Measurements from ENCODE around the gene RSF1. TPM values are rescaled to one million over a fixed set of nuclear protein-coding genes. Genes with fewer than 3 reads are reported as not detected.

Gene RSF1
- total and polyA plus RNA-seq, 2 experiments from 2014 or later, result 51.2 to 188 TPM

- peaks cover 66% of the 10 kb centered on the region for H3K4me1 Mint-ChIP-seq
- H3K4me1 ChIP-seq (ENCODE audit: insufficient read depth), result peaks cover 59% of the 10 kb centered on the region
- no peaks in the 10 kb centered on the region for H3K9me3 Mint-ChIP-seq
- H3K4me3 Mint-ChIP-seq, result no peak overlapping the region
- H3K9me2 ChIP-seq (ENCODE audit: insufficient read depth), result 0 out of 2 replicates have a peak, but pooled peaks cover 4% of the 10 kb centered on the region
- H4K20me1 ChIP-seq (replicated peaks; ENCODE audit: insufficient read depth), result no peaks in the 10 kb centered on the region
- peaks cover 19% of the 10 kb centered on the region for H3K36me3 Mint-ChIP-seq (ENCODE audit: low read depth)
- TF ChIP-seq EZH2phosphoT487 (IDR thresholded peaks at IDR 0.05; ENCODE audit: unreplicated experiment) (no peak), ZNF462 (CRISPR knock-in tag; IDR thresholded peaks at IDR 0.05) (no peak), STAT1 (IDR thresholded peaks at IDR 0.05; ENCODE audit: unreplicated experiment) (no peak), CTCF (conservative IDR thresholded peaks at IDR 0.05; ENCODE audit: low read depth in 2 of 2) (no peak), JUNB (IDR thresholded peaks at IDR 0.05; ENCODE audit: unreplicated experiment) (no peak), CREB1 (CRISPR knock-in tag; IDR thresholded peaks at IDR 0.05; ENCODE audit: low read depth) (no peak), ZNF331 (CRISPR knock-in tag; IDR thresholded peaks at IDR 0.05; ENCODE audit: low read depth) (no peak), ZNF114 (CRISPR knock-in tag; IDR thresholded peaks at IDR 0.05) (no peak), EZH2 (IDR thresholded peaks at IDR 0.05; ENCODE audit: low read depth, unreplicated experiment) (no peak)
- H3K36me3 ChIP-seq (ENCODE audit: insufficient read depth), result no peaks in the 10 kb centered on the region
- H2AFZ ChIP-seq, result no peak overlapping the region
- H3K4me3 ChIP-seq, result no peak overlapping the region
- peak overlapping the region; percentile 74; the same call in 1 of the 2 replicates for H3K27ac Mint-ChIP-seq
- ATAC-seq, result no peak
- no peak overlapping the region for H3K4me2 ChIP-seq
- H3K27me3 Mint-ChIP-seq (ENCODE audit: insufficient read depth, low read depth, poor library complexity), result peaks cover 5% of the 10 kb centered on the region
- no peaks in the 10 kb centered on the region for H3F3A ChIP-seq (replicated peaks; ENCODE audit: low read depth)
- no peaks in the 10 kb centered on the region for H3K27me3 ChIP-seq (ENCODE audit: insufficient read depth)
- H3K27ac ChIP-seq (ENCODE audit: low read depth), result no peak overlapping the region
- no peak for DNase-seq (ENCODE audit: low spot score)
- H3K79me2 ChIP-seq (replicated peaks; ENCODE audit: insufficient read depth), result peaks cover 67% of the 10 kb centered on the region
Observed at GRCh38 chr11:77749232-77749631, 71.3 kb downstream of the RSF1 start.

Data from GM23338 (cell line).